H9 (cell line): Measurements from ENCODE around the gene KRTAP5-4. TPM values are rescaled to one million over a fixed set of nuclear protein-coding genes. Genes with fewer than 3 reads are reported as not detected.
"Not testable (repeated sequence)": the region's sequence is repeated elsewhere in the genome, so short reads cannot be mapped to it uniquely, and the experiment has no call there.

Experiments
- DNase-seq: peaks from one replicate; pipeline ENCODE4 v3.0.0-alpha.2; 2017
- H2AFZ ChIP-seq: one replicate; pipeline ENCODE4 v1.6.1; 2013; ENCODE audit warnings: mild to moderate bottlenecking, low read length, control low read depth, moderate library complexity
- H2AK5ac ChIP-seq: 2 replicates; pipeline ENCODE4 v1.6.1; 2013; ENCODE audit warnings: low read length, control low read depth, mixed read lengths; ENCODE audit not compliant: insufficient read length
- H2BK120ac ChIP-seq: one replicate; pipeline ENCODE4 v1.6.1; 2013; ENCODE audit warnings: low read depth, mild to moderate bottlenecking, low read length, control low read depth, inconsistent platforms; ENCODE audit not compliant: poor library complexity, severe bottlenecking
- H2BK12ac ChIP-seq: 2 replicates; pipeline ENCODE4 v1.6.1; 2013; ENCODE audit warnings: low read length, control low read depth, mixed read lengths, low read depth; ENCODE audit not compliant: insufficient read length
- H2BK15ac ChIP-seq: 2 replicates; pipeline ENCODE4 v1.6.1; 2013; ENCODE audit warnings: low read depth, low read length, control low read depth
- H2BK20ac ChIP-seq: one replicate; pipeline ENCODE4 v1.6.1; 2013; ENCODE audit warnings: low read depth, mild to moderate bottlenecking, low read length, control low read depth, inconsistent platforms; ENCODE audit not compliant: poor library complexity, severe bottlenecking
- H2BK5ac ChIP-seq: 2 replicates; pipeline ENCODE4 v1.6.1; 2013; ENCODE audit warnings: low read length, control low read depth, mixed read lengths; ENCODE audit not compliant: insufficient read length
- H3K14ac ChIP-seq: 2 replicates; pipeline ENCODE4 v1.6.1; 2013; ENCODE audit warnings: low read length, control low read depth; ENCODE audit not compliant: insufficient read depth
- H3K18ac ChIP-seq: 2 replicates; pipeline ENCODE4 v1.6.1; 2013; ENCODE audit warnings: low read depth, mild to moderate bottlenecking, mixed read lengths, low read length, control low read depth; ENCODE audit not compliant: insufficient read length
- H3K23ac ChIP-seq: 2 replicates; pipeline ENCODE4 v1.6.1; 2013; ENCODE audit warnings: low read length, control low read depth, mixed read lengths, low read depth; ENCODE audit not compliant: insufficient read length
- H3K23me2 ChIP-seq: 2 replicates; pipeline ENCODE4 v1.6.1; 2013; ENCODE audit warnings: low read depth, mild to moderate bottlenecking, mixed read lengths, low read length, control low read depth; ENCODE audit not compliant: insufficient read length, poor library complexity, severe bottlenecking
- H3K27ac ChIP-seq: 2 replicates; pipeline ENCODE4 v1.5.1; 2013; ENCODE audit warnings: low read length, control low read depth, mixed read lengths, low read depth; ENCODE audit not compliant: insufficient read length
- H3K27me3 ChIP-seq: 2 replicates; pipeline ENCODE4 v1.6.1; 2013; ENCODE audit warnings: low read length, control low read depth, inconsistent platforms; ENCODE audit not compliant: insufficient read depth
- H3K4ac ChIP-seq: 2 replicates; pipeline ENCODE4 v1.6.1; 2013; ENCODE audit warnings: low read depth, mild to moderate bottlenecking, control low read depth, inconsistent platforms, low read length, moderate library complexity
- H3K4me1 ChIP-seq: 2 replicates; pipeline ENCODE4 v1.6.1; 2013; ENCODE audit warnings: low read length, control low read depth, inconsistent platforms; ENCODE audit not compliant: insufficient read depth
- H3K4me2 ChIP-seq: 2 replicates; pipeline ENCODE4 v1.6.1; 2013; ENCODE audit warnings: low read length, control low read depth, mixed read lengths; ENCODE audit not compliant: insufficient read length, insufficient read depth
- H3K56ac ChIP-seq: 2 replicates; pipeline ENCODE4 v1.6.1; 2013; ENCODE audit warnings: low read depth, mild to moderate bottlenecking, mixed read lengths, low read length, control low read depth; ENCODE audit not compliant: insufficient read length
- H3K79me1 ChIP-seq: 2 replicates; pipeline ENCODE4 v1.6.1; 2013; ENCODE audit warnings: low read depth, mild to moderate bottlenecking, moderate library complexity, low read length, control low read depth, inconsistent platforms; ENCODE audit not compliant: insufficient read depth, poor library complexity, severe bottlenecking
- H3K79me2 ChIP-seq: 2 replicates; pipeline ENCODE4 v1.6.1; 2013; ENCODE audit warnings: low read length, control low read depth, inconsistent platforms; ENCODE audit not compliant: insufficient read depth
- H3K9ac ChIP-seq: 2 replicates; pipeline ENCODE4 v1.6.1; 2013; ENCODE audit warnings: low read length, control low read depth, mixed read lengths; ENCODE audit not compliant: insufficient read length; ENCODE audit errors: extremely low read depth
- H3K9me3 ChIP-seq: one replicate; pipeline ENCODE4 v1.6.1; 2013; ENCODE audit warnings: low read depth, low read length, inconsistent platforms; ENCODE audit not compliant: control insufficient read depth
- H3T11ph ChIP-seq: one replicate; pipeline ENCODE4 v1.6.1; 2013; ENCODE audit warnings: mild to moderate bottlenecking, low read length, control low read depth, inconsistent platforms
- H4K20me1 ChIP-seq: one replicate; pipeline ENCODE4 v1.6.1; 2013; ENCODE audit not compliant: control insufficient read depth, insufficient read length, insufficient read depth
- H4K5ac ChIP-seq: 2 replicates; pipeline ENCODE4 v1.6.1; 2013; ENCODE audit warnings: low read depth, mild to moderate bottlenecking, mixed read lengths, low read length, control low read depth; ENCODE audit not compliant: insufficient read length
- H4K8ac ChIP-seq: replicated peaks from 2 replicates; pipeline ENCODE4 v1.6.1; 2013; ENCODE audit warnings: low read length, control low read depth, mixed read lengths, low read depth; ENCODE audit not compliant: insufficient read length
- H4K91ac ChIP-seq: 2 replicates; pipeline ENCODE4 v1.6.1; 2013; ENCODE audit warnings: low read depth, mild to moderate bottlenecking, moderate library complexity, mixed read lengths, low read length, control low read depth; ENCODE audit not compliant: insufficient read length
- H3K27ac Mint-ChIP-seq, 3 experiments: 2 replicates in 2 of 3; 3 replicates in 1 of 3; pipeline ENCODE4 v1.8.0; 2020 to 2021; ENCODE audit warnings: mixed read lengths in 3 of 3, mild to moderate bottlenecking in 1 of 3, moderate library complexity in 1 of 3
- H3K27me3 Mint-ChIP-seq: 2 replicates; pipeline ENCODE4 v1.8.0; 2021; ENCODE audit warnings: low read depth, mild to moderate bottlenecking, moderate library complexity, mixed read lengths
- H3K36me3 Mint-ChIP-seq, 3 experiments: 2 replicates in 2 of 3; 3 replicates in 1 of 3; pipeline ENCODE4 v1.8.0; 2020 to 2021; ENCODE audit warnings: low read depth in 3 of 3, mixed read lengths in 3 of 3; ENCODE audit not compliant: insufficient read depth in 1 of 3
- H3K4me1 Mint-ChIP-seq, 2 experiments: 2 replicates each; pipeline ENCODE4 v1.8.0; 2020; ENCODE audit warnings: mixed read lengths in 2 of 2
- H3K4me3 Mint-ChIP-seq, 2 experiments: 2 replicates in 1 of 2; 3 replicates in 1 of 2; pipeline ENCODE4 v1.8.0; 2020 to 2021; ENCODE audit warnings: mild to moderate bottlenecking in 2 of 2, mixed read lengths in 2 of 2, moderate library complexity in 1 of 2
- H3K9me3 Mint-ChIP-seq, 2 experiments: 2 replicates in 1 of 2; 3 replicates in 1 of 2; pipeline ENCODE4 v1.8.0; 2020; ENCODE audit warnings: mild to moderate bottlenecking in 2 of 2, mixed read lengths in 2 of 2, moderate library complexity in 1 of 2
- CTCF ChIP-seq: fragments of 200-600 bp; sonication (generic); conservative IDR thresholded peaks from 3 replicates; pipeline ENCODE4 v1.8.0; 2021; ENCODE audit warnings: antibody characterized with exemption, mild to moderate bottlenecking
- WGBS: extraction: QIAGEN DNeasy Blood & Tissue Kit; methylation state at CpG from one replicate; pipeline ENCODE4 v1.1.7; 2013; ENCODE audit warnings: missing lambda C conversion rate, low lambda C conversion rate, mixed read lengths; ENCODE audit not compliant: insufficient read length; ENCODE audit errors: extremely low coverage; 5-methylcytosine and 5-hydroxymethylcytosine counted together
- total RNA-seq: library from RNA; stranded (reverse); gene quantifications from 2 replicates; pipeline ENCODE4 v1.2.1, GENCODE V29; 2021

KRTAP5-4 gene
- total RNA-seq, 1 experiment from 2014 or later = not detected

GRCh38 chr11:1586699-1587098 is 35.2 kb downstream of the KRTAP5-4 start:
- Histone ChIP-seq H3K14ac (no peak overlapping the region), H4K20me1 (no peaks in the 10 kb centered on the region), H2BK5ac (no peak overlapping the region), H2BK12ac (no peak overlapping the region), H3K27ac (no peak overlapping the region), H3K9me3 (no peaks in the 10 kb centered on the region), H3K79me2 (no peaks in the 10 kb centered on the region), H3K23ac (no peak overlapping the region), H2AK5ac (no peak overlapping the region), H2AFZ (no peak overlapping the region), H3K4me1 (no peaks in the 10 kb centered on the region; the same call in 1 of the 2 replicates), H2BK120ac (no peak overlapping the region), H3K56ac (no peak overlapping the region), H3K9ac (no peak overlapping the region), H4K5ac (no peak overlapping the region), H4K91ac (no peak overlapping the region), H3K4me2 (no peak overlapping the region), H2BK15ac (no peak overlapping the region), H3K18ac (no peak overlapping the region), H4K8ac (no peak overlapping the region), H3K27me3 (no peaks in the 10 kb centered on the region), H3T11ph (no peak overlapping the region), H3K4ac (no peak overlapping the region), H3K79me1 (no peaks in the 10 kb centered on the region), H2BK20ac (no peak overlapping the region), H3K23me2 (no peaks in the 10 kb centered on the region)
- Mint-ChIP-seq H3K27me3 (peaks cover 52% of the 10 kb centered on the region), H3K27ac (no peak overlapping the region), H3K4me1 (peaks cover 2 to 8% of the 10 kb centered on the region in 2 experiments; a peak in 2 of 4 replicates), H3K9me3 (peaks cover 0 to 2% of the 10 kb centered on the region in 2 experiments; a peak in 1 of 5 replicates), H3K4me3 (no peak overlapping the region), H3K36me3 (no peaks in the 10 kb centered on the region)
- WGBS = no CpG with 5 or more reads among the region's 2 CpGs
- TF ChIP-seq CTCF = no peak
- DNase-seq = no peak

GRCh38 chr11:1584661-1585370 is 37.1 kb downstream of the KRTAP5-4 start, which contains the start of gene KRTAP5-1:
Gene KRTAP5-1 (minus strand): TSS chr11:1585283. CDS start chr11:1585249, 34 bp downstream.
- H3K9ac ChIP-seq, H3K4me2 ChIP-seq, H2BK12ac ChIP-seq, H3K4me3 Mint-ChIP-seq, H2AFZ ChIP-seq, H3K23me2 ChIP-seq, H3K27ac Mint-ChIP-seq, H4K20me1 ChIP-seq, H3K14ac ChIP-seq, H2BK20ac ChIP-seq, H3K79me2 ChIP-seq, DNase-seq, H3K9me3 ChIP-seq, H3K36me3 Mint-ChIP-seq, H2AK5ac ChIP-seq, H3T11ph ChIP-seq, H3K23ac ChIP-seq, H4K8ac ChIP-seq, H3K4me1 ChIP-seq, H3K56ac ChIP-seq, H3K4ac ChIP-seq, H3K9me3 Mint-ChIP-seq, H4K5ac ChIP-seq, H2BK15ac ChIP-seq, H2BK5ac ChIP-seq, H4K91ac ChIP-seq, H3K4me1 Mint-ChIP-seq, H3K27ac ChIP-seq, H3K18ac ChIP-seq, H3K79me1 ChIP-seq, H3K27me3 ChIP-seq, H2BK120ac ChIP-seq: not testable (repeated sequence)
- peaks cover 45% of the 10 kb centered on the region for H3K27me3 Mint-ChIP-seq
- no CpG with 5 or more reads among the region's 9 CpGs for WGBS
